Activated naive CD4-positive, alpha-beta T cell treated with anti-CD3 and anti-CD28 coated beads, Interleukin-2, amount 50 U/mL, for 24 hours (primary cell): ENCODE data around the gene ZNF248.
"Not testable (repeated sequence)": the region's sequence is repeated elsewhere in the genome, so short reads cannot be mapped to it uniquely, and the experiment has no call there.

Experiments
- H3K27ac Mint-ChIP-seq: one replicate; pipeline ENCODE4 v1.8.0; 2021; ENCODE audit warnings: mild to moderate bottlenecking, mixed read lengths
- H3K27me3 Mint-ChIP-seq: one replicate; pipeline ENCODE4 v1.8.0; 2021; ENCODE audit warnings: mixed read lengths
- H3K36me3 Mint-ChIP-seq: one replicate; pipeline ENCODE4 v1.8.0; 2021; ENCODE audit warnings: mixed read lengths
- H3K4me1 Mint-ChIP-seq: one replicate; pipeline ENCODE4 v1.8.0; 2021; ENCODE audit warnings: mixed read lengths
- H3K4me3 Mint-ChIP-seq: one replicate; pipeline ENCODE4 v1.8.0; 2021; ENCODE audit warnings: mild to moderate bottlenecking, mixed read lengths
- H3K9me3 Mint-ChIP-seq: one replicate; pipeline ENCODE4 v1.8.0; 2021; ENCODE audit warnings: mixed read lengths

The ZNF248 gene

DNA sequence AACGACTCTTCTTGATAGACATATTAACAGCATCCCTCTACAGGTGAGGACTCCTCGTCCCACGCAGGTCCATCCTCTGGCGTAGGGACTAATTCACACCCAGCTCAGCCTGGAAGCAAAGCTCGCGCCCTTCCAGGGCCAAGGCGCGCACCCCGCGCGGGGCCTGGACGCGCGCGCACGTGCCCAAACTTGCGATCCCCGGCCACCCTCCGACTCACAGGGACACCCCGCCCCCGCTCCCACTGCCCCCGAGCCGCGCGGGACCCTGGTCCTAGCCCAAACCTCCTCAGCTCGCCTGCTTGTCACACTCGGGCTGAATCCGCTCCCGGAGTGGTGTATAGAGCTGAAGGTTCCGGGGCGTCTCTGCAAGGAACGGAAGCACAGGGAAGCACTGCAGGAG lies 76.9 kb downstream of the ZNF248 start:
- Mint-ChIP-seq H3K27ac (no peak overlapping the region), H3K36me3 (peaks cover 15% of the 10 kb centered on the region), H3K4me1 (no peaks in the 10 kb centered on the region), H3K4me3 (no peak overlapping the region), H3K9me3 (peaks cover 18% of the 10 kb centered on the region), H3K27me3 (no peaks in the 10 kb centered on the region)

DNA sequence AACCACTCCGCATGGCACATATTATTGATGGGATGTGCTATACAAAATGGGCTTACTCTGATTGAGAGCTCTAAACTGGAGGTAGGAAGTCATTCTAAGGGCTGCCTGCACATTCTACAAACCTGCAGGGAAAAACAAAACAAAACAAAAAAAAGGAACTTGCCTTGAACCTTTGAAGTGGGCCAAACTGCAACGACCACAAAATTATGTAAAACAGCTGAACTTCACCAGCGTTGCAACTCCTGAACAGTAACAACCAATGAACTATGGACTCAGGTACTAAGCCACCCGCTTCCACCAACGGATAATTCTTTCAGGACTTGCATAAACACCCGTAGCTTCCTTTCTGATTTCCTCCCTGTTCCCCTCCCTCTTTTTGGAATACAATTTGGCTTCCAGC lies 80.4 kb downstream of the ZNF248 start:
- peaks cover 6% of the 10 kb centered on the region for H3K9me3 Mint-ChIP-seq
- H3K27me3 Mint-ChIP-seq, result no peaks in the 10 kb centered on the region
- H3K36me3 Mint-ChIP-seq, result peaks cover 3% of the 10 kb centered on the region
- H3K4me1 Mint-ChIP-seq, result no peaks in the 10 kb centered on the region
- H3K27ac Mint-ChIP-seq, result no peak overlapping the region
- H3K4me3 Mint-ChIP-seq, result no peak overlapping the region

DNA sequence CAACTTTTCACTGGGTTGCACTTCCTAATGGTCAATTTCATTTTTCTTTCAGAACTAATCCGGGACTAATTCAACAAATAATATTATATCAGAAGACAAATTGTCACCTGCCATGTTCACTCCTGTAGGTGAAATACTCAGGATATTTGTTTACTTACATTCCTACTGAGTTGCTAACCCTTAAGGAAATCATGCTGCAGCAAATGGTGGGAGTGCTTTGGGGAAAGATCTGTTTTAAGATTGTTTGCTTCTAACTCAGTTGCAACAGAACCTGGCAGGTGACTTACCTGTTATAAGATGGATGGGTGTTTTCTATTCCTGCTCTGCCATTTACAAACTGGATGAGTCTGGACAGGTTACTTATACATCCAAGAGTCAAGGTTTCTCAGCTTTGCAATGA lies 81.8 kb downstream of the ZNF248 start:
- no peaks in the 10 kb centered on the region for H3K27me3 Mint-ChIP-seq
- H3K27ac Mint-ChIP-seq, result no peak overlapping the region
- no peak overlapping the region for H3K4me3 Mint-ChIP-seq
- peaks cover 6% of the 10 kb centered on the region for H3K36me3 Mint-ChIP-seq
- no peaks in the 10 kb centered on the region for H3K4me1 Mint-ChIP-seq
- peaks cover 4% of the 10 kb centered on the region for H3K9me3 Mint-ChIP-seq

DNA sequence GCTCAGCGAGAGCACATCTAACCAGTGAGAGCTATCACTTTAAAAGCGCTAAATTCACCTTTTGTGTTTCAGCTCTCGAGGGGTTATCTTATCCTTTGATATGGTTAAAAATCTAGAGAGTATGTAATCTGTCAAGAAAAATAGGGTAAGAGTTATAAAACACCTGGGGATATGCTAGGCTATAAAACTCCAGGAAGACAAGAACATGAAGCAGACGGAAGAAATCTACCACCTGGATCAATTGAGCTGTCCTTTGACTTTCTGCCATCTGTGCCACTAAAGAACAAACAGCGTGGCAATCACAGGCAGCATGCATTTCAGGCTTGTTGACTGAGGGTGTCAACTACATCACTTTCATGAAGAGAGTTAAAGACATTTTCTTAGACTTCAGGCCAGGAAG lies 83.1 kb downstream of the ZNF248 start:
- Mint-ChIP-seq H3K27ac (no peak overlapping the region), H3K4me1 (no peaks in the 10 kb centered on the region), H3K4me3 (no peak overlapping the region)

DNA sequence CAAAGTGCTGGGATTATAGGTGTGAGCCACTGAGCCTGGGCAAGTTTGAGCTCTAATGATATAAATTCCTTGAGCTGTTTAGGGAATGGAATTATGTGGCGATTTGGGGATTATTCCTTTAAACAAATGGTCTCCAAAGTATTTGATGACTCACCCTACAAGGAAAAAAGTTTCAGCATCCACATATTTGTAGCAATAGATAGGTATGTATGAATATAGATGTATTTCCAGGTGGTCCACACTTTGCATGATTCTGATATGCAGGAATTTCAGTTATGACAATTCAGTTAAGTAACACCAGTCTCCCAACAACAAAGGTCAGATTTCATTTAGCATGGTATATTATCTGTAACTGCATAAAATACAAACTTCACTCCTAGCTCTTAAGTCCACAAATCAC lies 92.2 kb downstream of the ZNF248 start:
- H3K9me3 Mint-ChIP-seq, result peaks cover 17% of the 10 kb centered on the region
- H3K27ac Mint-ChIP-seq, result no peak overlapping the region
- no peaks in the 10 kb centered on the region for H3K4me1 Mint-ChIP-seq
- no peaks in the 10 kb centered on the region for H3K27me3 Mint-ChIP-seq
- H3K36me3 Mint-ChIP-seq, result peaks cover 35% of the 10 kb centered on the region
- no peak overlapping the region for H3K4me3 Mint-ChIP-seq

More for the DNA sequence above, 83.1 kb downstream of the ZNF248 start:
- Mint-ChIP-seq H3K27me3 (no peaks in the 10 kb centered on the region), H3K9me3 (peaks cover 4% of the 10 kb centered on the region), H3K36me3 (peaks cover 6% of the 10 kb centered on the region)

DNA sequence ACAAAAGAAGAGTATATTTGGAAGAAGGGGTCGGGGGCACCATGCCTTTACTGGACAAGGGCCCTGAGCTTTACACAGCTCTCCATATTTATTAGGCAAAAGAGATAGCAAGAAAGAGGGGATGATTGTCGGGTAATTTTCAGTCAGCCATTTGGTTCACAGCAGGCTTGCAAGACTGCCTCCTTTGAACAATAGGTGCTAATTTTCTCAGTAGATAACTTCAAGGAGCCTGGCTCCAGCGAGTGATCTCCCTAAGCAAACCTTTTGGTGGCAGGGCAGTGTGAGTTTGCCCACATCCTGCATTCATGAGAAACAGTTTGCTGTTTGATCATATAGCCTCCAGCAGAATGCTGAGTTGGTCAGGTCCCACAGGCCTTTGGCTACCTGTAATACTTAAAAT lies 94.3 kb downstream of the ZNF248 start:
- Mint-ChIP-seq H3K27ac (no peak overlapping the region), H3K9me3 (peaks cover 18% of the 10 kb centered on the region), H3K36me3 (peaks cover 32% of the 10 kb centered on the region), H3K4me1 (no peaks in the 10 kb centered on the region), H3K27me3 (no peaks in the 10 kb centered on the region), H3K4me3 (no peak overlapping the region)

DNA sequence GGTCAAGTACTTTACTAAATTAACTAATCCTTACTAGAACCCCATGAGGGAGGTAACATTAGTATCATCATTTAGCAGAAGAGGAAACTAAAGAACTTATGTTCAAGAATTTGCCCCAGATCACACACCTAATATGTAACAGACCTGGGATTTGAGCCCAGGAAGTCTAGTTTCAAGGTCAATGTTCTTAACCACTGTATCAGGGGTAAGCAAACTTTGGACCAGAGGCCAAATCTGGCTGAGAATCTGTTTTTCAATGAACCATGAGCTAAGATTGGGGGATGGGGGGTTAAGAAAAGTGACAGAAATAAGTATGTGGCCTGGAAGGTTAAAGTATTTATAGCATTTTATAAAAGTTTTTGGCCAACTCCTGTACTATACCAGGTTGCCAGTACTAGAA lies 95.1 kb downstream of the ZNF248 start:
- Mint-ChIP-seq H3K4me1 (no peaks in the 10 kb centered on the region), H3K27me3 (no peaks in the 10 kb centered on the region), H3K27ac (no peak overlapping the region), H3K36me3 (peaks cover 34% of the 10 kb centered on the region), H3K9me3 (peaks cover 18% of the 10 kb centered on the region), H3K4me3 (no peak overlapping the region)

DNA sequence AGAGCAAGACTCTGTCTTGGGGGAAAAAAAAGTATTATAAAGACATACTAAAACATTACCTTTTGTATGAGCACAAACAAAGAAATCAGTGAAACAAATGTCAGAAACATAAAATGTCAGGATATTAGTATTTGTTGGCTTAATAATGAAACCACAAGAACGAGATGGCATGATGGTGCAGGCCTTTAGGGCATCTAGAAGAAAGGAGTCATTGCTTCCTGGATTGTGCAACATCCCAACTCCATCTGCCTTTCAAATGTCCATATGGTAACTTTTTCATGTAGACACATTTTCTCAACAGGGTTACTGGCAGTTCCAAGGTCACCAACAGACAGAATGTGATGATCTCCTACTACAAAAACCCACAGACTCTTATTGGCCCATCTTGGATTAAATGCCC lies 96.6 kb downstream of the ZNF248 start:
- Mint-ChIP-seq H3K4me3 (no peak overlapping the region), H3K27ac (no peak overlapping the region), H3K36me3 (peaks cover 32% of the 10 kb centered on the region), H3K27me3 (no peaks in the 10 kb centered on the region), H3K9me3 (peaks cover 22% of the 10 kb centered on the region), H3K4me1 (no peaks in the 10 kb centered on the region)

DNA sequence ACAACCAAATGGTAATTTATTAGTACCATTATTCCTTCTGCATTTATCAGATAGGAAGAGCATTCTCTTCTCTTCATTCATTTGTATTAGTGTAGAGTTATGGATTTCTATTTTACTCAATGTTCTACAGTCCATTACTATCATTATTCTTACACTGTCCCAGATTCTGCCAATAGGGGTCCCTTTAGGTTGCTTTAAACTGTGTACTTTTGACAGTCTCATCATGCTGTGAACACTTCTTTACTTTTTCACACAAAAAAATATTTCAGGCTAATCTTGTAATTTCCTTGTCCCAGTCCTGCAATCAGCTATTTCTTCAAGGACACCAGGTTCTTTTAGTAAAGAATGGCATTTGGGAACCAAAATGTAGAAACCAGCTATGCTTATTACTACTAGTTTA lies 99.3 kb downstream of the ZNF248 start:
- Mint-ChIP-seq H3K9me3 (peaks cover 22% of the 10 kb centered on the region), H3K4me3 (no peak overlapping the region), H3K36me3 (peaks cover 18% of the 10 kb centered on the region), H3K27ac (no peak overlapping the region), H3K27me3 (no peaks in the 10 kb centered on the region), H3K4me1 (no peaks in the 10 kb centered on the region)

DNA sequence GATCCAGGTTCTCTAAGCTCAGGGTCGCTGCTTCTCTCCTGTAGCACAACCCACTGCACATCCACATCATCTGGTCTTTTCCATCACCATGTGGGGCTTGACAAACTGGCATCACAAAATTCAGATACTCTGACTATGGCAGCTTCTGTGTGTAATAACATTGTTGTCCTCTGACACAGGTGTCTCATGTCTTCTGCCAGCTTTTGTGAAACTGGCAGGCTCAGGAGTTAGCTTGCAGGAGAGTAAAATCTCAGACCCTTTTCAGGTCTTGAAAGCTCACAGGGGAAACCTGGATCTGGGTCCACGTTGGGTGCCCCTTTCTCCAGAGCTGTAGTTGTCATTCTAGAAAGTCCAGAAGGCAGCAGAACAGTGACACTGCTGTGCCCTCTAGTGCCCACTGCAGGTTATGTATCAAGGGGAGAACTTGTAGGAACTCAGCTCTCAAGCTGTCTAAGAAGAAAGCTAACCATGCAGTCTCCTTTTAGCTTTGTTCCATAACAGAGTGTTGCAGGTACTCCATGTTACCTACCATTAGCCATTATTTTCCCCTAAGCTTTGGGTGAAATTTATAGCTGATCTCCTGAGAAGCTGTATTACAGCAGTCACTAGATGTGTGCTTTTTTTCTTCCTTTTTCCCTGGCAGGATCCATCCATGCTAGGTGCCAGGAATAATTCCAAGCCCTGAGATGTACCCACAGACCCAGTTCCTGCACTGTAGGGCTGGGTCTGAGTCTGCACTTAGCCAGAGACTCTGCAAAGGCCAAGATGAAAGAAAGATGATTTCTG lies 102.7 kb downstream of the ZNF248 start:
- Mint-ChIP-seq H3K9me3 (peaks cover 9% of the 10 kb centered on the region), H3K27ac (no peak overlapping the region), H3K36me3 (peaks cover 4% of the 10 kb centered on the region), H3K4me3 (no peak overlapping the region), H3K4me1 (no peaks in the 10 kb centered on the region), H3K27me3 (no peaks in the 10 kb centered on the region)

DNA sequence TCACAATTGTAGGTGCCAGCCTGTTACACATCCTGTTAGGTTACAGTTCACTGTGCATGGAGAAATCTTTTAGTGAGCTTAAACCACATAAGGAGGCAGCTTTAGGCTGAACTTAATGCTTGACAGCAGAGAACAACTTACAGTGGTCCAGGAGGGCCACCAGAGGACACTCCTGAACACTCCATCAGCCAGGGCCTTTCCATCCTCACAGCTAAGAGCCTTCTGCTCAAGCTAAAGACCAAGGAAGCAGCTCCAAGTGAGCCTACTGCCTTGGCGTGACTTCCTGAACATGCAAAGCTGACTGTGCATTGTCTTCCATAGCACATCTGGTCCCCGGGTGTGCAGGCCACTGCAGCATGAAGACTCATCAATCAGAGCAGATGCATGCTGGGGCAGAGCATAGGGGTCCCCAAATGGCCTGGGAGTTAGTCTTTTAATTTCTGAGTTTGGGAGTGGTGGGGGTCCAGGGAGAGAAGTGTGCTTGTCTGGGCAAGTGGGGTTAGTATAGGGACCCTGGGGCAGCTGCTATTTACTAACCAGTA lies 105.0 kb downstream of the ZNF248 start:
- H3K4me3 Mint-ChIP-seq, result no peak overlapping the region
- H3K36me3 Mint-ChIP-seq, result no peaks in the 10 kb centered on the region
- H3K27ac Mint-ChIP-seq, result no peak overlapping the region
- no peaks in the 10 kb centered on the region for H3K4me1 Mint-ChIP-seq
- peaks cover 4% of the 10 kb centered on the region for H3K9me3 Mint-ChIP-seq
- no peaks in the 10 kb centered on the region for H3K27me3 Mint-ChIP-seq

DNA sequence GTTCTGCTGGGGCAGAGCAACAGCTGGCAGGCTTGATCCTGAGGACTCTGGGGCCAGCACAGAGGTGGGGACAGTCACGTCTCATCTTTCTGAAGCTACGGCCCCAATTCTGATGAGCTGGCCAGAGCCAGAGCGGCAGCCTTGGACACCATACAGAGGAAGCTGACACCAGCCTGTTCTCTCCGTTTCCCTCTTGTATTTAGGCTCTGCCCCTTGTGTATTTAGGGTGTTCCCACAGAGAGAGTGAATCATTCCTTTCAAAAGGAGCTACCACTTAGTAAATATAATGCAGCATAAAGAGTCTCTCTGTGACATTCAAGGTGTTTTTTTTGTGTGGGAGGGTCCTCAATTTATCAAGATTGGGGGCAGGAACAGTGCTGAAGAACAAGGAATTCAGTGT lies 109.2 kb downstream of the ZNF248 start:
- Mint-ChIP-seq H3K9me3 (peaks cover 9% of the 10 kb centered on the region), H3K36me3 (no peaks in the 10 kb centered on the region), H3K27ac (no peak overlapping the region), H3K4me3 (no peak overlapping the region), H3K4me1 (no peaks in the 10 kb centered on the region), H3K27me3 (no peaks in the 10 kb centered on the region)

DNA sequence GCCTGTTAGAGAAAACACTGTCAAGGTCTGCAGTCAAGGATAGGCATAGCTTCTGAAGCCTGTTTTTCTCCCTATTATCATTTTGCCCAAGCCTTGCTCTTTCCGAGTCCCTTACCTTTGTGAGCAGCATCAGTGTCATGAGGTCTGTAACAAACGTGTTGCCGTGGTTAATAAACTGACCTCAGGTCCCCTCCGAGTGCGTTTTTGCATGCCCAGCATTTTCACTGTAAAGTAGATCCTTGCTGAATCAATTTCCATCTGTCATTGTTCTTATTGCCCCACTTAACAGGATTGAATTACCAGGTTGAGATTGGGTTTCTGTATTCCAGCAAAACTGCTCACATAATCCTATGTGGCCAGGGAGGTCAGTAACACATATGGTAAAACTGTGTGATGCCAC lies 110.3 kb downstream of the ZNF248 start:
- H3K27ac Mint-ChIP-seq, result no peak overlapping the region
- H3K4me1 Mint-ChIP-seq, result no peaks in the 10 kb centered on the region
- H3K4me3 Mint-ChIP-seq, result no peak overlapping the region
- peaks cover 9% of the 10 kb centered on the region for H3K9me3 Mint-ChIP-seq
- no peaks in the 10 kb centered on the region for H3K27me3 Mint-ChIP-seq
- H3K36me3 Mint-ChIP-seq, result no peaks in the 10 kb centered on the region

DNA sequence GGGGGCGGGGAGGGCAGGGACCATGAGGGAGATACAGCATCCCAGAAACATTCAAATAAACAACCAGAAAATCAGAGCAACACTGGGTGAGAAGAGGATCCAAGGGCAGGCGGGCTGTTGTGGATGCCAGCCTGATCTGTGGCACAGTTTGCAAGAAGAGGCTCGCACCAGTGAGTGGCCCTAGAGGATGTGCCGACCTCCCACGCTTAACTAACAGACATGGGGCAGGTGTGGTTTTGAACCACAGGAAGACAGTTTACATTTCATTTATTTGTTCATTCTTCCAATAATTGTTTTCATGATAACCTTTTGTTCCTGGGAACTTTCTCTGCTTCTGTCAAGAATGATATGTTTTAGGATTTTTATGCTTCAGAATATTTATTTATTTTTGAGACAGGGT lies 115.6 kb downstream of the ZNF248 start:
- Mint-ChIP-seq H3K4me3 (no peak overlapping the region), H3K9me3 (peaks cover 4% of the 10 kb centered on the region), H3K36me3 (no peaks in the 10 kb centered on the region), H3K27ac (no peak overlapping the region), H3K27me3 (no peaks in the 10 kb centered on the region), H3K4me1 (no peaks in the 10 kb centered on the region)

DNA sequence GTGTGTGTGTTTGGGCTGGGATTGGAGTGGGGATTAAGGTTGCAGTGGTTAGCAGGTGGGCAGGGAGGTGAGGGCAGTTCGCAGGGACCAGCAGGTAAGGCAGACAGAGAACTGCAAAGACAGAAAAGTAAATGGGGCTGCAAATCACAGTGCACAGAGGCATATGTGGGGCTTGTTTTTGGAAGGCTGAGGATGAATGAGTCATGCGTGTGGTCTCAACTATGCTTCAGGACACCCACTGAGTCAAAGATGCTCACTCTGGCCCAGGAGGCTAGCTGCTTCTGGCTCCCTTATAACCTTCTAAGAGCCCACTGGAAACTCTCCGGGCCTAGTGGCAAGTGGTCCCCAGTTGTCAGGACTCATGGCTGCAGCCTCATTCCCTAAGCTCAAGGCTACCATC lies 118.2 kb downstream of the ZNF248 start:
- Mint-ChIP-seq H3K27ac (no peak overlapping the region), H3K36me3 (no peaks in the 10 kb centered on the region), H3K4me1 (no peaks in the 10 kb centered on the region), H3K27me3 (no peaks in the 10 kb centered on the region), H3K9me3 (peaks cover 2% of the 10 kb centered on the region), H3K4me3 (no peak overlapping the region)

DNA sequence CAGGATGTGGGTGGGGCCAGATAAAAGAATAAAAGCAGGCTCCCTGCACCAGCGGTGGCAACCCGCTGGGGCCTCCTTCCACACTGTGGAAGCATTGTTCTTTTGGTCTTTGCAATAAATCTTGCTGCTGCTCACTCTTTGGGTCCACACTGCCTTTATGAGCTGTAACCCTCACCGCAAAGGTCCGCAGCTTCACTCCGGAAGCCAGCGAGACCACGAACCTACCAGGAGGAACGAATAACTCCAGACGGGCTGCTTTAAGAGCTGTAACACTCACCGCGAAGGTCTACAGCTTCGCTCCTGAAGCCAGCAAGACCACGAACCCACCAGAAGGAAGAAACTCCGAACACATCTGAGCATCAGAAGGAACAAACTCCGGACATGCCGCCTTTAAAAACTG lies 119.2 kb downstream of the ZNF248 start:
- not testable (repeated sequence) for H3K4me3 Mint-ChIP-seq, H3K36me3 Mint-ChIP-seq, H3K27me3 Mint-ChIP-seq, H3K27ac Mint-ChIP-seq, H3K9me3 Mint-ChIP-seq, H3K4me1 Mint-ChIP-seq

DNA sequence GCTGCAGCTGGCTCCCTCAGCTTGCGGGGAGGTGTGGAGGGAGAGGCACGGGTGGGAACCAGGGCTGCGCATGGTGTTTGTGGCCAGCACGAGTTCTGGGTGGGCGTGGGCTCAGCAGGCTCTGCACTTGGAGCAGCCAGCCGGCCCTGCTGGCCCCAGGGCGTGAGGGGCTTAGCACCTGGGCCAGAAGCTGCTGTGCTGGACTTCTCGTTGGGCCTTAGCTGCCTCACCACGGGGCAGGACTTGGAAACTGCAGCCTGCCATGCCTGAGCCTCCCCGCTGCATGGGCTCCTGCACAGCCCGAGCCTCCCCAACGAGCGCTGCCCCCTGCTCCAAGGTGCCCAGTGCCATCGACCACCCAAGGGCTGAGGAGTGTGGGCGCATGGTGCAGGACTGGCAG lies 120.1 kb downstream of the ZNF248 start:
- H3K4me3 Mint-ChIP-seq, result no peak overlapping the region
- H3K27ac Mint-ChIP-seq, result no peak overlapping the region
- H3K4me1 Mint-ChIP-seq, result no peaks in the 10 kb centered on the region
- peaks cover 6% of the 10 kb centered on the region for H3K9me3 Mint-ChIP-seq
- no peaks in the 10 kb centered on the region for H3K36me3 Mint-ChIP-seq
- peaks cover 1% of the 10 kb centered on the region for H3K27me3 Mint-ChIP-seq
